OCI-LY1 (cell line): ENCODE measurements around the gene C19orf47.

ENCODE experiments used
- CTCF ChIP-seq: fragments of 200-600 bp; sonication (generic), shearing (Covaris generic); IDR thresholded peaks from 2 replicates; pipeline ENCODE4 v1.5.1; 2017; ENCODE audit warnings: mild to moderate bottlenecking, antibody characterized with exemption, low read length, moderate library complexity, mixed read lengths
- EZH2 ChIP-seq: fragments of 200-600 bp; sonication (generic), shearing (Covaris generic); IDR thresholded peaks from 2 replicates; pipeline ENCODE4 v1.8.0; 2017; ENCODE audit warnings: borderline replicate concordance, mixed run types, mild to moderate bottlenecking, antibody characterized with exemption, low read length, moderate library complexity, mixed read lengths

GRCh38 chr19:40392894-40393517 is 44.8 kb upstream of the C19orf47 start:
- TF ChIP-seq CTCF (peak; percentile 36), EZH2 (no peak)
